GM13977 (cell line): ENCODE data around the gene TMEM205.

Experiments used
- DNase-seq: peaks from one replicate; pipeline ENCODE4 v3.0.0; 2012; ENCODE audit warnings: low spot score
- CTCF ChIP-seq: IDR thresholded peaks from 2 replicates; pipeline ENCODE4 v1.5.1; 2012; ENCODE audit warnings: mild to moderate bottlenecking, control low read depth; ENCODE audit not compliant: insufficient read depth; ENCODE audit errors: extremely low read depth, missing control alignments
- in situ Hi-C: fragments of 300-500 bp; cut with MboI; formaldehyde crosslinking; loops from one replicate; pipeline ENCODE4 v1.12.0; 2022; ENCODE audit warnings: low sequenced_read_pairs, low pct_unique_long_range_greater_than_20kb, mixed read lengths, inconsistent platforms; ENCODE audit not compliant: unreplicated experiment

Gene TMEM205

GRCh38 chr19:11377237-11377636 is 31.2 kb upstream of the TMEM205 start:
- TF ChIP-seq CTCF = no peak
- in situ Hi-C loops = no loop called here
- DNase-seq = no peak

GRCh38 chr19:11375143-11375948 is 29.3 kb upstream of the TMEM205 start:
- no peak for TF ChIP-seq CTCF
- in situ Hi-C loops = no loop called here
- DNase-seq = no peak

- peak; percentile 97 for DNase-seq
- TF ChIP-seq CTCF = no peak
- in situ Hi-C loops = no loop called here
These were observed 28.5 kb upstream of the TMEM205 start, which contains the start of gene SWSAP1 for GRCh38 chr19:11374433-11375142. Gene SWSAP1 (plus strand): TSS chr19:11374666. CDS start chr19:11374681, 15 bp downstream.

- TF ChIP-seq CTCF = no peak
- in situ Hi-C loops = no loop called here
- no peak for DNase-seq
These were observed 27.9 kb upstream of the TMEM205 start for GRCh38 chr19:11373885-11374432.

GRCh38 chr19:11373166-11373884 is 27.3 kb upstream of the TMEM205 start:
- no peak for TF ChIP-seq CTCF
- no peak for DNase-seq
- in situ Hi-C loops = no loop called here

- in situ Hi-C loops = no loop called here
- no peak for TF ChIP-seq CTCF
- DNase-seq = no peak
These were observed 24.7 kb upstream of the TMEM205 start for GRCh38 chr19:11370744-11371143.
